Gastroesophageal sphincter (tissue), 4 donors: ENCODE results near the gene TNFSF13B. TPM values are rescaled to one million over a fixed set of nuclear protein-coding genes. Genes with fewer than 3 reads are reported as not detected.

Experiments
- ATAC-seq: fragments of 150-250 bp; one replicate; pipeline ENCODE4 v1.9.1; 2016; ENCODE audit warnings: mild to moderate bottlenecking, moderate library complexity
- H3K27ac ChIP-seq, 4 donors: fragments of 200-600 bp; sonication (generic) in 3 of 4; 1 replicate in 3 of 4; 2 replicates in 1 of 4; pipeline ENCODE4 v1.5.1; 2016 to 2019
- H3K27me3 ChIP-seq: fragments of 200-600 bp; sonication (generic); one replicate; pipeline ENCODE4 v1.5.1; 2019
- H3K36me3 ChIP-seq, 2 donors: fragments of 200-600 bp; sonication (generic); one replicate each; pipeline ENCODE4 v1.5.1; 2019; ENCODE audit warnings: control low read depth in 1 of 2
- H3K4me1 ChIP-seq, 3 donors: fragments of 200-600 bp; sonication (generic); 1 replicate in 2 of 3; 2 replicates in 1 of 3; pipeline ENCODE4 v1.5.1; 2016 to 2019; ENCODE audit warnings: control low read depth in 2 of 3
- H3K4me3 ChIP-seq, 2 donors: fragments of 200-600 bp; sonication (generic); one replicate each; pipeline ENCODE4 v1.5.1; 2019; ENCODE audit warnings: mild to moderate bottlenecking in 1 of 2, moderate library complexity in 1 of 2
- H3K9me3 ChIP-seq, 3 donors: fragments of 200-600 bp; sonication (generic); one replicate each; pipeline ENCODE4 v1.5.1; 2017 to 2019; ENCODE audit warnings: control low read depth in 2 of 3
- EP300 ChIP-seq: sonication (generic); formaldehyde crosslinking; IDR thresholded peaks from one replicate; pipeline ENCODE4 v1.6.1; 2017; ENCODE audit warnings: antibody characterized with exemption, mild to moderate bottlenecking
- POLR2A ChIP-seq, 2 donors: fragments of 450-650 bp; IDR thresholded peaks; one replicate each; pipeline ENCODE4 v1.6.1; 2017; ENCODE audit warnings: antibody characterized with exemption in 2 of 2, mild to moderate bottlenecking in 2 of 2, moderate library complexity in 1 of 2
- POLR2AphosphoS5 ChIP-seq: sonication (generic); formaldehyde crosslinking; IDR thresholded peaks from one replicate; pipeline ENCODE4 v1.6.1; 2017; ENCODE audit warnings: antibody characterized with exemption
- WGBS, 2 donors: methylation state at CpG; one replicate each; pipeline ENCODE4 v1.1.5; 2018; ENCODE audit warnings: low coverage in 1 of 2; 5-methylcytosine and 5-hydroxymethylcytosine counted together
- small RNA-seq, 4 donors: library from RNA; depleted of rRNA; stranded (forward); fragments of <200 nt; gene quantifications; one replicate each; pipeline ENCODE3, GENCODE V24; 2016
- total RNA-seq, 4 donors: library from RNA; depleted of rRNA; stranded (reverse); fragments of >200 nt; gene quantifications; one replicate each; pipeline ENCODE4 v1.1.0, GENCODE V29; 2016
- TF ChIP-seq, protein P1 (sequence below), 4 experiments: fragments of 200-600 bp in 2 of 4; fragments of 450-650 bp in 2 of 4; sonication (generic) in 1 of 4; IDR thresholded peaks; one replicate each; pipeline ENCODE4 v1.5.1; 2017 to 2019; ENCODE audit warnings: antibody characterized with exemption in 4 of 4, mild to moderate bottlenecking in 2 of 4, moderate library complexity in 2 of 4

TNFSF13B gene
- total RNA-seq, 4 donors from 2014 or later = 1.0 to 20.1 (median 9.8) TPM

- Histone ChIP-seq H3K27ac (no peak overlapping the region), H3K4me3 (no peak overlapping the region), H3K27me3 (peaks cover 12% of the 10 kb centered on the region), H3K36me3 (no peaks in the 10 kb centered on the region), H3K4me1 (no peaks in the 10 kb centered on the region), H3K9me3 (no peaks in the 10 kb centered on the region)
- peak; percentile 67 for ATAC-seq
- no peak for TF ChIP-seq POLR2A (IDR thresholded peaks at IDR 0.05)
- TF ChIP-seq POLR2AphosphoS5 = no peak
- TF ChIP-seq, protein P1, sequence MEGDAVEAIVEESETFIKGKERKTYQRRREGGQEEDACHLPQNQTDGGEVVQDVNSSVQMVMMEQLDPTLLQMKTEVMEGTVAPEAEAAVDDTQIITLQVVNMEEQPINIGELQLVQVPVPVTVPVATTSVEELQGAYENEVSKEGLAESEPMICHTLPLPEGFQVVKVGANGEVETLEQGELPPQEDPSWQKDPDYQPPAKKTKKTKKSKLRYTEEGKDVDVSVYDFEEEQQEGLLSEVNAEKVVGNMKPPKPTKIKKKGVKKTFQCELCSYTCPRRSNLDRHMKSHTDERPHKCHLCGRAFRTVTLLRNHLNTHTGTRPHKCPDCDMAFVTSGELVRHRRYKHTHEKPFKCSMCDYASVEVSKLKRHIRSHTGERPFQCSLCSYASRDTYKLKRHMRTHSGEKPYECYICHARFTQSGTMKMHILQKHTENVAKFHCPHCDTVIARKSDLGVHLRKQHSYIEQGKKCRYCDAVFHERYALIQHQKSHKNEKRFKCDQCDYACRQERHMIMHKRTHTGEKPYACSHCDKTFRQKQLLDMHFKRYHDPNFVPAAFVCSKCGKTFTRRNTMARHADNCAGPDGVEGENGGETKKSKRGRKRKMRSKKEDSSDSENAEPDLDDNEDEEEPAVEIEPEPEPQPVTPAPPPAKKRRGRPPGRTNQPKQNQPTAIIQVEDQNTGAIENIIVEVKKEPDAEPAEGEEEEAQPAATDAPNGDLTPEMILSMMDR (IDR thresholded peaks at IDR 0.05) = no peak
- TF ChIP-seq EP300 = no peak
- WGBS, 2 donors = 17 to 23% methylated on average over 3 of the region's 3 CpGs
These were observed 83.1 kb downstream of the TNFSF13B start for GRCh38 chr13:108352599-108352998.

GRCh38 chr13:108357228-108357627 lies 87.7 kb downstream of the TNFSF13B start:
- H3K36me3 ChIP-seq = no peaks in the 10 kb centered on the region
- 91 to 92% methylated on average over 3 of the region's 3 CpGs for WGBS, 2 donors
- no peak for TF ChIP-seq EP300
- no peak for TF ChIP-seq POLR2A (IDR thresholded peaks at IDR 0.05)
- TF ChIP-seq, protein P1 (IDR thresholded peaks at IDR 0.05) = no peak
- no peak for TF ChIP-seq POLR2AphosphoS5
- H3K4me1 ChIP-seq = no peaks in the 10 kb centered on the region
- peaks cover 13% of the 10 kb centered on the region for H3K27me3 ChIP-seq
- H3K27ac ChIP-seq = no peak overlapping the region
- no peak for ATAC-seq
- no peaks in the 10 kb centered on the region for H3K9me3 ChIP-seq
- H3K4me3 ChIP-seq = no peak overlapping the region

Small RNAs within 50 kb of the gene (small RNA-seq; reads per million reads assigned to genes)
- 0 reads per million in 4 donors for gene RNA5SP39

Other genes with a start within 250 kb of the TNFSF13B start
- 10 to 100 TPM; 10.4 to 19.5 (median 13.5) TPM for gene LIG4, start 54.2 kb upstream of the TNFSF13B start, total RNA-seq
- 10 to 100 TPM; 11.6 to 23.8 (median 16.6) TPM for gene ABHD13, start 51.3 kb upstream of the TNFSF13B start, total RNA-seq